Endothelial cell of umbilical vein (primary cell): ENCODE measurements around the gene SRRM3. TPM values are rescaled to one million over a fixed set of nuclear protein-coding genes. Genes with fewer than 3 reads are reported as not detected.
A peak's percentile ranks its signal among the peaks of the same experiment; 100 is the strongest.

Source experiments
- BruUV-seq: library from RNA; stranded (reverse); fragments of 400-500 nt; replicated peaks from 2 replicates; lab custom pipeline; 2021; lab: Mats Ljungman, UMichigan
- CTCF ChIA-PET: fragments of 300-600, 350-600 bp; sonication (Branson Sonifier 250); formaldehyde crosslinking; loops from one replicate; lab custom pipeline; 2021; ENCODE audit warnings: antibody characterized with exemption, inconsistent platforms; lab: Charles Lee
- POLR2A ChIA-PET: fragments of 300-600, 350-600 bp; sonication (Branson Sonifier 250); formaldehyde crosslinking; loops from one replicate; lab custom pipeline; 2021; ENCODE audit warnings: antibody characterized with exemption, inconsistent platforms; lab: Charles Lee
- DNase-seq: peaks from one replicate; pipeline ENCODE4 v3.0.0-alpha.2; 2011; ENCODE audit warnings: low read depth, low spot score
- FAIRE-seq: peaks from 2 replicates; lab custom pipeline; 2011; peaks lifted over from hg19 to GRCh38; lab: Jason Lieb, UNC
- H2AFZ ChIP-seq: 2 replicates; pipeline ENCODE4 v1.6.0; 2012; ENCODE audit warnings: low read depth, low read length, control low read depth, inconsistent platforms
- H3K27ac ChIP-seq: 2 replicates; pipeline ENCODE4 v1.5.1; 2011; ENCODE audit warnings: low read depth, mild to moderate bottlenecking, control low read depth, low read length, moderate library complexity; ENCODE audit not compliant: insufficient read depth
- H3K27me3 ChIP-seq, 2 experiments: 2 replicates each; pipeline versions ENCODE4 v1.6.0 to v1.6.1; 2011; ENCODE audit warnings: low read length in 2 of 2, mixed read lengths in 1 of 2; ENCODE audit not compliant: control insufficient read depth in 2 of 2, insufficient read depth in 2 of 2
- H3K36me3 ChIP-seq, 2 experiments: 2 replicates in 1 of 2; 3 replicates in 1 of 2; pipeline ENCODE4 v1.5.1; 2011; ENCODE audit warnings: low read length in 2 of 2, mild to moderate bottlenecking in 1 of 2, moderate library complexity in 1 of 2; ENCODE audit not compliant: control insufficient read depth in 2 of 2, insufficient read depth in 2 of 2; ENCODE audit errors: extremely low read depth in 1 of 2
- H3K4me1 ChIP-seq: 3 replicates; pipeline ENCODE4 v1.5.1; 2011; ENCODE audit warnings: mild to moderate bottlenecking, low read length; ENCODE audit not compliant: control insufficient read depth, insufficient read depth; ENCODE audit errors: extremely low read depth
- H3K4me2 ChIP-seq: 2 replicates; pipeline ENCODE4 v1.6.1; 2011; ENCODE audit warnings: low read length, control low read depth, mixed read lengths; ENCODE audit not compliant: insufficient read depth
- H3K4me3 ChIP-seq, 3 experiments: fragments of 200-600 bp in 1 of 3; sonication (generic), shearing (Covaris generic) in 1 of 3; replicated peaks in 1 of 3; 2 replicates each; pipeline ENCODE4 v1.5.1; 2011 to 2016; ENCODE audit warnings: control low read depth in 3 of 3, low read length in 3 of 3, mild to moderate bottlenecking in 2 of 3, inconsistent platforms in 1 of 3, low read depth in 1 of 3, moderate library complexity in 1 of 3; ENCODE audit not compliant: insufficient read depth in 1 of 3
- H3K79me2 ChIP-seq: 2 replicates; pipeline ENCODE4 v1.6.0; 2012; ENCODE audit warnings: low read length, inconsistent platforms; ENCODE audit not compliant: control insufficient read depth, insufficient read depth
- H3K9ac ChIP-seq: replicated peaks from 2 replicates; pipeline ENCODE3; 2011; ENCODE audit warnings: low read length, control low read depth; ENCODE audit not compliant: insufficient read depth; ENCODE audit errors: extremely low read depth
- H3K9me1 ChIP-seq: replicated peaks from 3 replicates; pipeline ENCODE4 v1.6.0; 2011; ENCODE audit warnings: mild to moderate bottlenecking, low read length; ENCODE audit not compliant: control insufficient read depth, insufficient read depth; ENCODE audit errors: extremely low read depth
- H3K9me3 ChIP-seq: replicated peaks from 2 replicates; pipeline ENCODE4 v1.5.1; 2012; ENCODE audit warnings: low read length, inconsistent platforms; ENCODE audit not compliant: control insufficient read depth, insufficient read depth
- H4K20me1 ChIP-seq: replicated peaks from 2 replicates; pipeline ENCODE3; 2011; ENCODE audit warnings: mild to moderate bottlenecking, low read length; ENCODE audit not compliant: control insufficient read depth, insufficient read depth; ENCODE audit errors: extremely low read depth
- CTCF ChIP-seq, 2 donors: IDR thresholded peaks; 1 replicate in 1 of 2; 2 replicates in 1 of 2; pipeline ENCODE4 v1.5.1; 2011; ENCODE audit warnings: low read length in 2 of 2, mild to moderate bottlenecking in 2 of 2, moderate library complexity in 2 of 2, control low read depth in 1 of 2, inconsistent platforms in 1 of 2, low read depth in 1 of 2; ENCODE audit not compliant: insufficient read depth in 1 of 2; ENCODE audit errors: extremely low read depth in 1 of 2
- EZH2 ChIP-seq: IDR thresholded peaks from 2 replicates; pipeline ENCODE4 v1.6.1; 2012; ENCODE audit warnings: borderline replicate concordance, low read depth, mild to moderate bottlenecking, moderate library complexity, low read length, inconsistent platforms; ENCODE audit not compliant: severe bottlenecking
- FOS ChIP-seq: IDR thresholded peaks from 2 replicates; pipeline ENCODE4 v1.6.1; 2011; ENCODE audit warnings: mild to moderate bottlenecking, low read length, moderate library complexity, borderline replicate concordance; ENCODE audit not compliant: insufficient read depth
- GATA2 ChIP-seq: IDR thresholded peaks from 2 replicates; pipeline ENCODE4 v1.7.0; 2011; ENCODE audit warnings: low read depth, mild to moderate bottlenecking, moderate library complexity, mixed read lengths, low read length; ENCODE audit not compliant: insufficient read length, insufficient read depth
- JUN ChIP-seq: IDR thresholded peaks from 2 replicates; pipeline ENCODE4 v1.6.1; 2011; ENCODE audit warnings: borderline replicate concordance, low read depth; ENCODE audit not compliant: insufficient read length, insufficient read depth
- MAX ChIP-seq: IDR thresholded peaks from 2 replicates; pipeline ENCODE4 v1.6.1; 2011; ENCODE audit not compliant: insufficient read depth, insufficient read length
- MYC ChIP-seq: IDR thresholded peaks from one replicate; pipeline ENCODE4 v1.6.1; 2011; ENCODE audit warnings: mild to moderate bottlenecking, low read depth, low read length
- POLR2A ChIP-seq: IDR thresholded peaks from 2 replicates; pipeline ENCODE4 v1.6.1; 2012; ENCODE audit warnings: low read depth, mild to moderate bottlenecking, control low read depth, low read length
- POLR2AphosphoS5 ChIP-seq: IDR thresholded peaks from 2 replicates; pipeline ENCODE4 v1.6.1; 2012; ENCODE audit warnings: low read depth, mild to moderate bottlenecking, control low read depth, low read length, moderate library complexity; ENCODE audit not compliant: insufficient read depth
- dilution Hi-C: fragments of 300-500 bp; cut with MboI; formaldehyde crosslinking; loops from one replicate; pipeline ENCODE4 v1.15.0; 2019; ENCODE audit warnings: low sequenced_read_pairs; ENCODE audit not compliant: extremely low pct_ligation_motif_present
- intact Hi-C: fragments of 100-400 bp; cut with micrococcal nuclease; formaldehyde crosslinking; loops from one replicate; pipeline ENCODE4 v1.10.0; 2022
- polyA plus RNA-seq, 4 experiments: library from polyadenylated mRNA; depleted of rRNA in 3 of 4; stranded (reverse) in 3 of 4; unstranded in 1 of 4; fragments of >200 nt; gene quantifications; 2 replicates each; pipeline versions ENCODE4 v1.2.1 to v1.2.3, GENCODE V29; 2011 to 2012; ENCODE audit warnings: missing spikeins in 1 of 4
- total RNA-seq: library from RNA; stranded (reverse); gene quantifications from 2 replicates; pipeline ENCODE4 v1.2.3, GENCODE V29; 2021

Gene SRRM3
- total and polyA plus RNA-seq, 2 donors (not counting 3 experiments of a cell fraction or from before 2014, with no cell fraction given), result 4.4 to 5.4 TPM

DNA sequence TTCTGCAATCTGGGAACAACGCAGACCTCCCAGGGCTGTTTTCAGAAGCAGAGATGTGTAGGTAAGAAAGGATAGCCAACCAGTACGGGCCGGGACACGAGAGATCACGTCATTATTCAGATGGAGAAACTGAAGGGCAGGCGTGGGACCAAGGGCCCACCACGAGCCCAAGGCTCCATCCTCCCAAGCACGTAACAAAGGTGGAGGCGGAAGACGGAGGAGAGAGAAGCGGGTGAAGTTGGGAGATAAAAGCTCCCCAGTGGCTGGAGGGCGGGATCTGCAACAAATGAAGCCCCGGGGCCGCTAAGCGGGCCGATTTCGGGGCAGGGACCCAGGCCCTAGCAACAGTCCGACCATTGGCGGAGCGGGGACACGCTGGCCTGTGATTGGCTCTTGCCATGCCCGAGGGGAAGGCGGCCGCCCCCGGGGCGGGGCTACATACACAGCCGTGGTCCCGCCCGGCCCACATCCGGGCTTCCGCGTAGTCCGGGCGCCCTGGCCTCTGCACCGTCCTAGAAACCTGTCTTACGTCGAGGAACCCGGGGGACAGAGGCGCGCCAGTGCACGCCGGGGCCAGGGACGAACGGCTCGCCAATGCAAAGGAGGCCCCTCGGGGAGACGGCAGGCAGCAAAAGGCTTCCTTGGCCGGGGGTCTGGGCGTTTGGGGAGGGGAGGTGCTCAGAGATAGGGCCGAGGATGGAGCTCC is 116.2 kb downstream of the SRRM3 start:
- Histone ChIP-seq H3K27me3 (no peaks in the 10 kb centered on the region), H3K4me3 (peak overlapping the region; percentile 28 to 58 (median 42)), H3K36me3 (peaks cover 0 to 7% of the 10 kb centered on the region in 2 experiments), H2AFZ (peak overlapping the region; percentile 70), H3K79me2 (no peaks in the 10 kb centered on the region), H4K20me1 (no peaks in the 10 kb centered on the region), H3K9me1 (no peaks in the 10 kb centered on the region), H3K9ac (peak overlapping the region; percentile 42), H3K27ac (peak overlapping the region; percentile 53), H3K4me1 (peaks cover 17% of the 10 kb centered on the region), H3K9me3 (no peaks in the 10 kb centered on the region), H3K4me2 (peak overlapping the region; percentile 48)
- intact Hi-C loops (loop anchor here (1.0 kb wide), 2 partner anchors 41 to 140 kb away; no protein-coding TSS in a partner anchor), dilution Hi-C loops (no loop called here)
- TF ChIP-seq CTCF (IDR thresholded peaks at IDR 0.05; ENCODE audit: extremely low read depth in 1 of 2, insufficient read depth in 1 of 2, low read depth in 1 of 2, low read length in 2 of 2) (no peak), GATA2 (no peak), JUN (no peak), EZH2 (no peak), POLR2A (peak; percentile 78), POLR2AphosphoS5 (peak; percentile 48), FOS (no peak), MYC (no peak), MAX (no peak)
- ChIA-PET POLR2A (interaction anchor here (0.6 to 1.9 kb wide), 3 partner anchors 26 to 82 kb away, joined by 3 to 11 read pairs (median 6); partner anchors contain the start of gene YWHAG), CTCF (interaction anchor here (0.9 to 8.3 kb wide), 9 partner anchors 10 to 140 kb away, joined by 3 to 100 read pairs (median 6); partner anchors contain the start of gene YWHAG)
- BruUV-seq, result no TSS peak
- FAIRE-seq, result peak; percentile 97
- peak; percentile 95 for DNase-seq
